Measurements from ENCODE around the gene RFXAP. TPM values are rescaled to one million over a fixed set of nuclear protein-coding genes. Genes with fewer than 3 reads are reported as not detected.

RFXAP gene
- total and polyA plus RNA-seq, 2 donors from 2014 or later, result 2.3 to 6.3 TPM

GRCh38 chr13:36839281-36839680 lies 20.3 kb downstream of the RFXAP start:
- Histone ChIP-seq H3K36me3 (ENCODE audit: control insufficient read depth in 2 of 3, insufficient read depth in 3 of 3, low read length in 3 of 3) (no peaks in the 10 kb centered on the region), H3K9me3 (ENCODE audit: control insufficient read depth in 2 of 3, insufficient read depth in 1 of 3, low read length in 3 of 3) (no peaks in the 10 kb centered on the region), H3K4me3 (ENCODE audit: low read length in 3 of 3) (peak overlapping the region in 1 of 3 donors; percentile 30), H3K9ac (ENCODE audit: low read length in 3 of 3) (no peak overlapping the region), H3K4me1 (ENCODE audit: control insufficient read depth in 2 of 3, insufficient read depth in 2 of 3, low read depth in 1 of 3, low read length in 3 of 3) (peaks cover 0 to 3% (median 0%) of the 10 kb centered on the region in 3 donors), H3K27me3 (ENCODE audit: control insufficient read depth, insufficient read depth, low read length) (no peaks in the 10 kb centered on the region), H3K27ac (ENCODE audit: low read depth in 2 of 2, low read length in 2 of 2) (no peak overlapping the region)
- TF ChIP-seq CTCF (IDR thresholded peaks at IDR 0.05; ENCODE audit: borderline replicate concordance, extremely low read depth, insufficient read depth), result no peak
- FAIRE-seq (no peak), DNase-seq (peak in 2 of 5 donors; percentile 14 to 28)
- intact Hi-C loops (cut with DNase I), result no loop called here

- Histone ChIP-seq H3K36me3 (ENCODE audit: control insufficient read depth in 2 of 3, insufficient read depth in 3 of 3, low read length in 3 of 3) (no peaks in the 10 kb centered on the region), H3K27ac (ENCODE audit: low read depth in 2 of 2, low read length in 2 of 2) (no peak overlapping the region), H3K4me3 (ENCODE audit: low read length in 3 of 3) (peak overlapping the region in 1 of 3 donors; percentile 30), H3K27me3 (ENCODE audit: control insufficient read depth, insufficient read depth, low read length) (no peaks in the 10 kb centered on the region), H3K4me1 (ENCODE audit: control insufficient read depth in 2 of 3, insufficient read depth in 2 of 3, low read depth in 1 of 3, low read length in 3 of 3) (peaks cover 0 to 3% (median 0%) of the 10 kb centered on the region in 3 donors), H3K9ac (ENCODE audit: low read length in 3 of 3) (no peak overlapping the region), H3K9me3 (ENCODE audit: control insufficient read depth in 2 of 3, insufficient read depth in 1 of 3, low read length in 3 of 3) (no peaks in the 10 kb centered on the region)
- no peak for FAIRE-seq
- DNase-seq, result no peak
- TF ChIP-seq CTCF (IDR thresholded peaks at IDR 0.05; ENCODE audit: borderline replicate concordance, extremely low read depth, insufficient read depth), result no peak
- intact Hi-C loops (cut with DNase I), result no loop called here
Observed at GRCh38 chr13:36839981-36840380, 21.0 kb downstream of the RFXAP start.

- no peaks in the 10 kb centered on the region for H3K27me3 ChIP-seq (ENCODE audit: control insufficient read depth, insufficient read depth, low read length)
- H3K9me3 ChIP-seq (ENCODE audit: control insufficient read depth in 2 of 3, insufficient read depth in 1 of 3, low read length in 3 of 3), result no peaks in the 10 kb centered on the region
- FAIRE-seq (no peak), DNase-seq (no peak)
- H3K4me1 ChIP-seq (ENCODE audit: control insufficient read depth in 2 of 3, insufficient read depth in 2 of 3, low read depth in 1 of 3, low read length in 3 of 3), result peaks cover 0 to 3% (median 0%) of the 10 kb centered on the region in 3 donors
- H3K27ac ChIP-seq (ENCODE audit: low read depth in 2 of 2, low read length in 2 of 2), result no peak overlapping the region
- no peak overlapping the region for H3K9ac ChIP-seq (ENCODE audit: low read length in 3 of 3)
- no peak for TF ChIP-seq CTCF (IDR thresholded peaks at IDR 0.05; ENCODE audit: borderline replicate concordance, extremely low read depth, insufficient read depth)
- no peaks in the 10 kb centered on the region for H3K36me3 ChIP-seq (ENCODE audit: control insufficient read depth in 2 of 3, insufficient read depth in 3 of 3, low read length in 3 of 3)
- H3K4me3 ChIP-seq (ENCODE audit: low read length in 3 of 3), result no peak overlapping the region
- intact Hi-C loops (cut with DNase I), result no loop called here
Observed at GRCh38 chr13:36840718-36841250, 21.8 kb downstream of the RFXAP start.

- Histone ChIP-seq H3K36me3 (ENCODE audit: control insufficient read depth in 2 of 3, insufficient read depth in 3 of 3, low read length in 3 of 3) (no peaks in the 10 kb centered on the region), H3K27ac (ENCODE audit: low read depth in 2 of 2, low read length in 2 of 2) (no peak overlapping the region), H3K9ac (ENCODE audit: low read length in 3 of 3) (no peak overlapping the region), H3K4me3 (ENCODE audit: low read length in 3 of 3) (no peak overlapping the region), H3K27me3 (ENCODE audit: control insufficient read depth, insufficient read depth, low read length) (no peaks in the 10 kb centered on the region), H3K9me3 (ENCODE audit: control insufficient read depth in 2 of 3, insufficient read depth in 1 of 3, low read length in 3 of 3) (no peaks in the 10 kb centered on the region), H3K4me1 (ENCODE audit: control insufficient read depth in 2 of 3, insufficient read depth in 2 of 3, low read depth in 1 of 3, low read length in 3 of 3) (peaks cover 0 to 3% (median 0%) of the 10 kb centered on the region in 3 donors)
- intact Hi-C loops (cut with DNase I), result no loop called here
- FAIRE-seq, result no peak
- no peak for TF ChIP-seq CTCF (IDR thresholded peaks at IDR 0.05; ENCODE audit: borderline replicate concordance, extremely low read depth, insufficient read depth)
- DNase-seq, result peak in 1 of 5 donors; percentile 46
Observed at GRCh38 chr13:36841391-36841790, 22.4 kb downstream of the RFXAP start.

Measured in kidney (tissue), 14 donors.